OCI-M2 (cell line): ENCODE data around the gene AMELX.

Source experiments
- DNase-seq: peaks from one replicate; lab custom pipeline; 2025; ENCODE audit not compliant: unreplicated experiment; lab: John Stamatoyannopoulos, UW

Gene AMELX

GRCh38 chrX:11293113-11293512 is at the start of gene AMELX:
Gene AMELX (plus strand): TSS chrX:11293413. CDS start chrX:11294789, 1,376 bp downstream.
- DNase-seq: no peak

- DNase-seq: no peak
These were observed 48.6 kb upstream of the AMELX start for GRCh38 chrX:11244636-11245035.

- peak; percentile 10 for DNase-seq
These were observed 38.6 kb upstream of the AMELX start for GRCh38 chrX:11254417-11255109.

GRCh38 chrX:11257290-11257689 is 35.9 kb upstream of the AMELX start:
- DNase-seq: no peak

- no peak for DNase-seq
These were observed 35.5 kb upstream of the AMELX start for GRCh38 chrX:11257711-11258110.

GRCh38 chrX:11259437-11259836 is 33.8 kb upstream of the AMELX start:
- no peak for DNase-seq

- no peak for DNase-seq
These were observed 32.0 kb upstream of the AMELX start for GRCh38 chrX:11261260-11261659.

GRCh38 chrX:11264925-11265324 is 28.3 kb upstream of the AMELX start:
- DNase-seq: no peak

- DNase-seq: no peak
These were observed 27.9 kb upstream of the AMELX start for GRCh38 chrX:11265352-11265751.

- DNase-seq: no peak
These were observed 26.6 kb upstream of the AMELX start for GRCh38 chrX:11266573-11267003.

- no peak for DNase-seq
These were observed 25.8 kb upstream of the AMELX start for GRCh38 chrX:11267425-11267824.

GRCh38 chrX:11269006-11269405 is 24.2 kb upstream of the AMELX start:
- DNase-seq: no peak

GRCh38 chrX:11269996-11270395 is 23.2 kb upstream of the AMELX start:
- DNase-seq: no peak

- DNase-seq: no peak
These were observed 20.9 kb upstream of the AMELX start for GRCh38 chrX:11272290-11272689.

GRCh38 chrX:11272863-11273262 is 20.4 kb upstream of the AMELX start:
- DNase-seq: no peak

GRCh38 chrX:11273544-11273943 is 19.7 kb upstream of the AMELX start:
- no peak for DNase-seq

GRCh38 chrX:11282043-11282442 is 11.2 kb upstream of the AMELX start:
- DNase-seq: no peak

- DNase-seq: no peak
These were observed 7.6 kb upstream of the AMELX start for GRCh38 chrX:11285651-11286050.

GRCh38 chrX:11287505-11287904 is 5.7 kb upstream of the AMELX start:
- no peak for DNase-seq

GRCh38 chrX:11290416-11291102 is 2.7 kb upstream of the AMELX start:
- no peak for DNase-seq

GRCh38 chrX:11296051-11296450 is 2.8 kb downstream of the AMELX start:
- DNase-seq: no peak

- DNase-seq: no peak
These were observed 5.4 kb downstream of the AMELX start for GRCh38 chrX:11298600-11298999.

GRCh38 chrX:11304829-11305228 is 11.6 kb downstream of the AMELX start:
- DNase-seq: no peak
